Duodenal mucosa (tissue), 2 donors: ENCODE results near the gene SYPL2.

Experiments used
- H3K27ac ChIP-seq: one replicate; pipeline ENCODE4 v1.7.0; 2013; ENCODE audit warnings: low read depth, low read length
- H3K27me3 ChIP-seq, 2 donors: one replicate each; pipeline ENCODE4 v1.7.0; 2013; ENCODE audit warnings: low read length in 2 of 2, control low read depth in 1 of 2; ENCODE audit not compliant: insufficient read depth in 2 of 2, control insufficient read depth in 1 of 2
- H3K36me3 ChIP-seq, 2 donors: one replicate each; pipeline ENCODE4 v1.7.0; 2013; ENCODE audit warnings: low read length in 2 of 2, control low read depth in 1 of 2; ENCODE audit not compliant: insufficient read depth in 2 of 2, control insufficient read depth in 1 of 2
- H3K4me1 ChIP-seq, 2 donors: one replicate each; pipeline ENCODE4 v1.7.0; 2013; ENCODE audit warnings: low read length in 2 of 2, control low read depth in 1 of 2; ENCODE audit not compliant: insufficient read depth in 2 of 2, control insufficient read depth in 1 of 2
- H3K4me3 ChIP-seq, 2 donors: one replicate each; pipeline ENCODE4 v1.7.0; 2013; ENCODE audit warnings: low read length in 2 of 2, low read depth in 1 of 2
- H3K9ac ChIP-seq, 2 donors: one replicate each; pipeline ENCODE4 v1.7.0; 2013; ENCODE audit warnings: low read length in 2 of 2, low read depth in 1 of 2
- H3K9me3 ChIP-seq, 2 donors: one replicate each; pipeline ENCODE4 v1.7.0; 2013; ENCODE audit warnings: low read length in 2 of 2, control low read depth in 1 of 2; ENCODE audit not compliant: control insufficient read depth in 1 of 2

SYPL2 gene

DNA sequence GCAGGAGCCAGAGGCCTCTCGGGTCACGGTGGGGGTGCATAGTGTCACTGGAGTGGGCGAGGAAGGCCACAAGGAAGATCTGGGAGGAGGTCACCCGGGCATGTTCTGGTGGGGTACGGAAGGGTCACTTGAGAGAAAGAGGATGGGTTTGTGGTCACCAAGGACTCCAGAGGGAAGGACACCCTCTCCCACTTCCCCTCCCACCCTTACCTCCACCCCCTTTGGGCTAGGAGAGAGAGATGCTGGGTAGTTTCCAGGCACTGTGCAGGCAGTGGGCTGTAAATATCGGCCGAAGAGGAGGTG lies 42.5 kb downstream of the SYPL2 start:
- no peak overlapping the region for H3K27ac ChIP-seq
- no peaks in the 10 kb centered on the region for H3K27me3 ChIP-seq
- peak overlapping the region; percentile 54 to 60 for H3K9ac ChIP-seq
- peaks cover 21 to 25% of the 10 kb centered on the region in 2 donors for H3K4me1 ChIP-seq
- H3K4me3 ChIP-seq: peak overlapping the region; percentile 76 to 81
- H3K36me3 ChIP-seq: no peaks in the 10 kb centered on the region
- H3K9me3 ChIP-seq: no peaks in the 10 kb centered on the region

DNA sequence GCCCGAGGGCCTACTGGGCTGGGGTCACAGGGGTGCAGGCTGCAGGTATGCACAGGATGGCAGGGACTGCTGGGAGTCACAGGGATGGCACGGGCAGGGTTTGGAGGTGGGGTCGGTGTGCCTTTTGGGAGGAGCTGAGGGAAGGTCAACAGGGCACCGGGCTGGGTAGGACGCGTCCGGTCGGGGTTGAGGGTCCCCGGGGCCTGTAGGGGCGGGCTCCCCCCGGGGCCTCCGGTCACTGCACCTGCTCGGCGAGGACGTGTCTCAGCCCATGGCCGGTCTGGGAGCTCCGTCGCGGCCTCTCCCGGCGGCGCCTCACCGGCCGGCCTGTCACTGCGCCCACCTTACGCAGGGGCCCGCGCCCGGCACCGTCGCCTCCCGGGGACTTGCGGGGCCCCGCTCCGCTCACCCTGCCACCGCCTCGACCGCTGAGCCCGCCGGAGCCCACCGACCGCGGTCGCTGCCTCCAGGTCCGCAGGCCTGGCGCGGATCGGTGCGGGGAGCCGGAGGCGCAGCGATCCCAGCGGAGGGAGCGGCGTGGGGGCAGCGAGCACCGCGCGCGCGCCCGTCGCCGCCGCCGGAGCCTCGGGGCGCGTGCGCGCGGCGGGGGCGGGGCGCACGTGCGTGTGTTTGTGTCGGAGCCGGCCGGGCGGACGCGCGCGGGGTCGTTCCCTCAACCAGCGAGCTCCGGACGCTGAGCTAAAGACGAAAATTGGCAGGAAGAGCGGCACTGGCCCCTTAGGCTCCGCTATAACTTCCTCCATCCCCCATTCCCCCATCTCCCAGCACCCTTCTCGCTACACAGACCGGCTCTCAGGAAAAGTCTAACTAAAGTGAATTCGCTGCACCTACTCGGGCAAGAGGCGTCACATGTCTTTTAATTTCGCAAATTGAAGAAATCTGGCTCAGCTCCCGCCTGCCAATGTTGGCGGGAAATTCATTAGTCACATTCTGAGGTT lies 43.1 kb downstream of the SYPL2 start, which contains the start of gene AMIGO1:
AMIGO1 (minus strand) TSS at position 552 of the 959 bp plus-strand sequence. CDS start 815 bp downstream, outside the sequence.
- no peaks in the 10 kb centered on the region for H3K27me3 ChIP-seq
- peak within 1 kb of the TSS; percentile 54 to 63 for H3K9ac ChIP-seq
- peak within 1 kb of the TSS; percentile 76 to 81 for H3K4me3 ChIP-seq
- no peak within 1 kb of the TSS for H3K27ac ChIP-seq
- no peaks in the 10 kb centered on the region for H3K36me3 ChIP-seq
- peaks cover 16 to 20% of the 10 kb centered on the region in 2 donors for H3K4me1 ChIP-seq
- no peaks in the 10 kb centered on the region for H3K9me3 ChIP-seq

DNA sequence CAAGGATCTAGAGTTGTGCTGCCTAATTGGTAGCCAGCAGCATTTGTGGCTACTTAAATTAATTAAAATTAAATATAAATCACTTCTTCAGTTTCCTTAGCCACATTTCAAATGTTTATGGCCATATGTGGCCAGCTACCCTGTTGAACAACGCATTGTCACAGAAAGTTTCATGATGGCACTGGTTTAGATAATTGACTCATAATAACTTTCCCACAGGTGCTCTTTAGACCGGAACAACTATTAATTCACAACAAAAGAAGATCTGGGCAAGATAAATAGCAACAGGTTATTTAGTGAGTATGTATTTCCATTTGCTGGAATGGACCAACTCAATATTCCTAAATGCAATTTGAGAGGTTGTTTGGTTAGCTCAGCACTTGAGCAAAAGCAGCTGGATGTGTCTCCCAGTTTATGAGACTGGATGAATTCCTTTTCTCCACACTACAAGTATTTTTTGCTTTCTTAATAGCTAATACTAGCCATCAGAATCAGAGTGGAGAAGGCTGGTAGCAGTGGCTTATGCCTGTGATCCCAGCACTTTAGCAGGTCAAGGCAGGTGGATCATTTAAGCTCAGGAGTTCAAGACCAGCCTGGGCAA lies 46.9 kb downstream of the SYPL2 start:
- Histone ChIP-seq H3K36me3 (no peaks in the 10 kb centered on the region), H3K4me1 (peaks cover 29 to 34% of the 10 kb centered on the region in 2 donors), H3K9me3 (no peaks in the 10 kb centered on the region), H3K27me3 (no peaks in the 10 kb centered on the region), H3K4me3 (no peak overlapping the region), H3K9ac (no peak overlapping the region), H3K27ac (no peak overlapping the region)

DNA sequence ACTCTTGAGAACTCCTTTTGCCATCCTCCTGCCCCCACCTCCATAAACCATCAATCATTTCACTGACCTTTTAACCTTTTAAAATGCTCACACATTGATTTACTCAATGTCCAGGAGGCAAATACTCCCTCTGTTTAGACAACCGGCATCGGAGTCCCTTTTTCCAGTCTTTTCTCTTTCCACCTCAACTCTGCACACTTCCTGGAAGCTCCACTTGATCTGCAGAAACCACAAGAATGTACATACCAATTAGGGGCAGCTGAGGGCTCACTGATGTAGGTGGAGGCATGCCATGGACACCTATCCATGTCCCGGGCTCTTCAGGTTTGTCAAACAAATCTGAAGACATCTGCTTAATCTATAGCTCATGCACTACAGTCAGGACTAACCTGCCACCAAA lies 48.5 kb downstream of the SYPL2 start:
- H3K36me3 ChIP-seq: no peaks in the 10 kb centered on the region
- no peak overlapping the region for H3K4me3 ChIP-seq
- no peak overlapping the region for H3K9ac ChIP-seq
- no peaks in the 10 kb centered on the region for H3K27me3 ChIP-seq
- no peak overlapping the region for H3K27ac ChIP-seq
- no peaks in the 10 kb centered on the region for H3K9me3 ChIP-seq
- H3K4me1 ChIP-seq: peaks cover 18 to 26% of the 10 kb centered on the region in 2 donors

DNA sequence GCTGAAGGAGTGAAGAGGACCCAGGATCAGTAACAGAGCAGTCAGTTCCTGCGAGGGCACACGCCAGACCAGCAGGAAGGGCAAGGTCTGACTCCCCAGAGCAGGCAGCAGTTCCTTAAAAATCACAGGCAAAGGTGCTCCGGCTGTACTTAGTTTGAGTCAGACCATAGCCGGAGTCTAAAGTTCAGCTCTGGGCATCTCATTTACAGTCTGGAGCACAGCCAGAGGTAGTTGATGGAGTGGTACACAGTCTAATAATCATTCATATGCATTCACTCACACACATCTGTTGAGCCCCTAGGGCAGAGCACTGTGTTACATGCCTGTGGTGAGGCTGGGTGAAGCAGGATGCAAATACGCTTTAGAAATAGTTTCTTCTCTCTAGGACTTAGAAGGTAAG lies 50.5 kb downstream of the SYPL2 start:
- no peak overlapping the region for H3K4me3 ChIP-seq
- no peak overlapping the region for H3K27ac ChIP-seq
- H3K9me3 ChIP-seq: no peaks in the 10 kb centered on the region
- H3K9ac ChIP-seq: no peak overlapping the region
- H3K4me1 ChIP-seq: peaks cover 12 to 18% of the 10 kb centered on the region in 2 donors
- no peaks in the 10 kb centered on the region for H3K36me3 ChIP-seq
- H3K27me3 ChIP-seq: no peaks in the 10 kb centered on the region

DNA sequence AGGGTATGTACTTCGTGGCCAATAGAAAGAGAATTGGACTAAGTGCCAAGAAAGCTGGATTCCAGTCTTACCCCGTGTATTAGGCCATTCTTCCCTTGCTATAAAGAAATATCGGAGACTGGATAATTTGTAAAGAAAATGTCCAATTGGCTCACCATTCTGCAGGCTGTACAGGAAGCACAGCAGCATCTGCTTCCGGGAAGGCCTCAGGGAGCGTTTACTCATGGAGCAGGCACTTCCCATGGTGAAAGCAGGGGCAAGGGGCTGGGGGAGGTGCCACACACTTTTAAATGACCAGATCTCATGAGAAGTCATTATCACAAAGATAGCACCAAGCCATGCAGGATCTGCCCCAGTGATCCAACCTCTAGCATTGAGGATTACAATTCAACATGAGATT lies 51.0 kb downstream of the SYPL2 start:
- H3K9me3 ChIP-seq: no peaks in the 10 kb centered on the region
- no peaks in the 10 kb centered on the region for H3K36me3 ChIP-seq
- H3K27ac ChIP-seq: no peak overlapping the region
- H3K9ac ChIP-seq: no peak overlapping the region
- no peaks in the 10 kb centered on the region for H3K27me3 ChIP-seq
- peaks cover 12 to 18% of the 10 kb centered on the region in 2 donors for H3K4me1 ChIP-seq
- no peak overlapping the region for H3K4me3 ChIP-seq

DNA sequence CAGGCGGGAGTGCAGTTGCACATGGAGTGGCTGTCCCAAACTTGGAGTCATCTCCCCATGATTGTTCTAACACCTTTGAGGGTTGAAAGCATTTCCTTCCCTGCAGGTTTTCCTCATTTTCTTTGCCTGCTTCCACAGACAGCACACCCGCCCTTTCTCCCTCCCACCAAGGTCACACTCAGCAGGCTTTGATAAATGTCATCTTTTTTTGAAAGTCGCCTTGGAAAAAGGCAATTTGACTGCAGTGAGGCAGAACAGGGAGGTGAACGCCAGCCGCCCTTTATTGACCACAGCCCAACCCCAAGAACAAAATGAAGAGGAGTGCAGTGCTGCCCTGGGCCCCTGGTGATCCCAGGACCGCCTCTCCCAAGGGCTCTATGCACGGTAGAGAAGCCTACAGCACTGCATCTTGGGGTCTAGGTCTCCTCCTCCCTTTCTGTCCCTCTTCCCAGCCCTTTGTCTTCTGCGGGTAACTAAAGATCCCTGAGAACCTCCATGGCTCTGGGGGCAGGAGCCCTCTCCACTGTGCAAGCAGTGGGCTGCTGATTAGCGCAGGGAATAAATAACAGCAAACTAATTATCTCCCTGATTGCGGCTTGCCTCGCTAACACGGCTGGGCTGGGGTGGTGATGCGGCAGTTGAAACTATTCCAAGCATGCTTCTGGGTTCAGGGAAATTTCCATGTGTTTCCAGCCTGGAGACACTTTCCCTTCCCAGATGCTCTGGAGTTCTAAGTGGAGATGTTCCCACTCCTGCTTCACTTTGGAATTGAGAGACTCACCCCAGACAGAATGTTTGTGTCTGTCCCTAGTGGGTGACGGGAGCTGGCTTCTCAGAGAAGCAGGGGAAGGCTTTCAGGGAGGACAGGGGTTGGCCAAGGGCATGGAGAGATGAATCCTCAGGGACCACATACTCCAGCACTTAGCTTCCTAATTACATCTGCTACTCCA lies 54.9 kb downstream of the SYPL2 start:
- H3K4me3 ChIP-seq: no peak overlapping the region
- no peak overlapping the region for H3K9ac ChIP-seq
- no peaks in the 10 kb centered on the region for H3K36me3 ChIP-seq
- H3K9me3 ChIP-seq: no peaks in the 10 kb centered on the region
- H3K4me1 ChIP-seq: peaks cover 11 to 12% of the 10 kb centered on the region in 2 donors
- H3K27ac ChIP-seq: no peak overlapping the region
- H3K27me3 ChIP-seq: no peaks in the 10 kb centered on the region

DNA sequence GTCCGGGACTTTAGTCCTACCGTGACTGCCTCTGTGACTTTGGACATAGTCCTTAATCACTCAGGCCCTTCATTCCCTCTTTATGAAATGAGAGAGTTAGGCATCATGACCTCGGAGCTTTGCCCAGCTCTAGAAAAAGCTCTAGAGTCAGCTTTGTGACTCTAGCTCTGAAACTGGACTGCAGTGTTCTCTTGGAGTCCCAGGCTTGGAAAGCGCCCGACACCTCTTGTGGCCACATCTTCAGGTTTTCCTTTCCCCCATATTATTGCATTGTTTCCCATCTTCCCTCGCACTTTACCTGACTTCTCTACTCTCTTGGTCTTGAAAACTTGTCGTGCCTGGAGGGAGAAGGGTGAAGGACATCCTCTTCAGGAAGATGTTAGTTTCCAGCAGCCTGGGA lies 55.7 kb downstream of the SYPL2 start:
- H3K4me1 ChIP-seq: peaks cover 6% of the 10 kb centered on the region in 2 donors
- H3K9me3 ChIP-seq: no peaks in the 10 kb centered on the region
- no peaks in the 10 kb centered on the region for H3K27me3 ChIP-seq
- H3K27ac ChIP-seq: no peak overlapping the region
- H3K36me3 ChIP-seq: no peaks in the 10 kb centered on the region
- no peak overlapping the region for H3K9ac ChIP-seq
- H3K4me3 ChIP-seq: no peak overlapping the region

DNA sequence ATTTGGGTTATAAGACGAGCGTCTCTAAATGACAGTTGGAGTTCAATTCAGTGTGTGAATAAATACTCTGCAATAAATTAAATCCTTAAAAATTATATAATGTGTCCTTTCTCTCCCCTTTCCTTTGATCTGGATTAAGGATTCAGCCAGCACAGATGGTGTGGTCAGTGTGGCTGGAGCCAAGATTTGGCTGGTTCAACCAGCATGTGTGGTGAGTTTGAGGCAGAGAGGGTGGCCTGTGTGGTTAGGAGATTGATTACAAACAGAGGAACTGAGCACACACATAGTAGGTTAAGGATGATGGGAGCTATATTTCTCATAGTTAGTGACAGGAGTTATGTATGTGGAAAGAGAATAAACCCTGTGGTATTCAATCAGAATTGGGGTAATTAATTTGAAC lies 57.4 kb downstream of the SYPL2 start:
- Histone ChIP-seq H3K9me3 (no peaks in the 10 kb centered on the region), H3K36me3 (no peaks in the 10 kb centered on the region), H3K27ac (no peak overlapping the region), H3K4me1 (no peaks in the 10 kb centered on the region), H3K27me3 (no peaks in the 10 kb centered on the region), H3K9ac (no peak overlapping the region), H3K4me3 (no peak overlapping the region)
